Measurements from ENCODE around the gene STAC.

The STAC gene

GRCh38 chr3:36484386-36484785 lies 104.1 kb downstream of the STAC start:
- no peak for ATAC-seq
- TF ChIP-seq ISL1 (CRISPR knock-in tag; IDR thresholded peaks at IDR 0.05): no peak
- no peak for TF ChIP-seq RARB (CRISPR knock-in tag; IDR thresholded peaks at IDR 0.05)
- no peak for TF ChIP-seq TOX (CRISPR knock-in tag; IDR thresholded peaks at IDR 0.05; ENCODE audit: borderline replicate concordance)
- no peak for TF ChIP-seq CSDC2 (CRISPR knock-in tag; IDR thresholded peaks at IDR 0.05)
- TF ChIP-seq SNAI2 (CRISPR knock-in tag; IDR thresholded peaks at IDR 0.05): no peak
- no peak for TF ChIP-seq ZNF565 (CRISPR knock-in tag; conservative IDR thresholded peaks at IDR 0.05; ENCODE audit: low read depth)
- TF ChIP-seq BACH2 (CRISPR knock-in tag; IDR thresholded peaks at IDR 0.05; ENCODE audit: borderline replicate concordance): no peak
- no peak for TF ChIP-seq TCF4 (CRISPR knock-in tag; IDR thresholded peaks at IDR 0.05; ENCODE audit: borderline replicate concordance)
- no peak for TF ChIP-seq GLIS3 (CRISPR knock-in tag; IDR thresholded peaks at IDR 0.05)
- TF ChIP-seq PPARA (CRISPR knock-in tag; IDR thresholded peaks at IDR 0.05; ENCODE audit: borderline replicate concordance): no peak
- TF ChIP-seq PATZ1 (CRISPR knock-in tag; IDR thresholded peaks at IDR 0.05; ENCODE audit: borderline replicate concordance): no peak
- TF ChIP-seq CREB5 (CRISPR knock-in tag; IDR thresholded peaks at IDR 0.05; ENCODE audit: low read depth): no peak
- TF ChIP-seq, protein P1, sequence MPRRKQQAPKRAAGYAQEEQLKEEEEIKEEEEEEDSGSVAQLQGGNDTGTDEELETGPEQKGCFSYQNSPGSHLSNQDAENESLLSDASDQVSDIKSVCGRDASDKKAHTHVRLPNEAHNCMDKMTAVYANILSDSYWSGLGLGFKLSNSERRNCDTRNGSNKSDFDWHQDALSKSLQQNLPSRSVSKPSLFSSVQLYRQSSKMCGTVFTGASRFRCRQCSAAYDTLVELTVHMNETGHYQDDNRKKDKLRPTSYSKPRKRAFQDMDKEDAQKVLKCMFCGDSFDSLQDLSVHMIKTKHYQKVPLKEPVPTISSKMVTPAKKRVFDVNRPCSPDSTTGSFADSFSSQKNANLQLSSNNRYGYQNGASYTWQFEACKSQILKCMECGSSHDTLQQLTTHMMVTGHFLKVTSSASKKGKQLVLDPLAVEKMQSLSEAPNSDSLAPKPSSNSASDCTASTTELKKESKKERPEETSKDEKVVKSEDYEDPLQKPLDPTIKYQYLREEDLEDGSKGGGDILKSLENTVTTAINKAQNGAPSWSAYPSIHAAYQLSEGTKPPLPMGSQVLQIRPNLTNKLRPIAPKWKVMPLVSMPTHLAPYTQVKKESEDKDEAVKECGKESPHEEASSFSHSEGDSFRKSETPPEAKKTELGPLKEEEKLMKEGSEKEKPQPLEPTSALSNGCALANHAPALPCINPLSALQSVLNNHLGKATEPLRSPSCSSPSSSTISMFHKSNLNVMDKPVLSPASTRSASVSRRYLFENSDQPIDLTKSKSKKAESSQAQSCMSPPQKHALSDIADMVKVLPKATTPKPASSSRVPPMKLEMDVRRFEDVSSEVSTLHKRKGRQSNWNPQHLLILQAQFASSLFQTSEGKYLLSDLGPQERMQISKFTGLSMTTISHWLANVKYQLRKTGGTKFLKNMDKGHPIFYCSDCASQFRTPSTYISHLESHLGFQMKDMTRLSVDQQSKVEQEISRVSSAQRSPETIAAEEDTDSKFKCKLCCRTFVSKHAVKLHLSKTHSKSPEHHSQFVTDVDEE (CRISPR knock-in tag; IDR thresholded peaks at IDR 0.05): no peak
- no peak for TF ChIP-seq ZNF70 (CRISPR knock-in tag; IDR thresholded peaks at IDR 0.05)
- TF ChIP-seq ZFP30 (CRISPR knock-in tag; IDR thresholded peaks at IDR 0.05): no peak
- TF ChIP-seq ESRRG (CRISPR knock-in tag; IDR thresholded peaks at IDR 0.05): no peak
- no peak for TF ChIP-seq ZFP3 (CRISPR knock-in tag; IDR thresholded peaks at IDR 0.05)
- TF ChIP-seq CSRNP3 (CRISPR knock-in tag; IDR thresholded peaks at IDR 0.05): no peak
- TF ChIP-seq, protein P2, sequence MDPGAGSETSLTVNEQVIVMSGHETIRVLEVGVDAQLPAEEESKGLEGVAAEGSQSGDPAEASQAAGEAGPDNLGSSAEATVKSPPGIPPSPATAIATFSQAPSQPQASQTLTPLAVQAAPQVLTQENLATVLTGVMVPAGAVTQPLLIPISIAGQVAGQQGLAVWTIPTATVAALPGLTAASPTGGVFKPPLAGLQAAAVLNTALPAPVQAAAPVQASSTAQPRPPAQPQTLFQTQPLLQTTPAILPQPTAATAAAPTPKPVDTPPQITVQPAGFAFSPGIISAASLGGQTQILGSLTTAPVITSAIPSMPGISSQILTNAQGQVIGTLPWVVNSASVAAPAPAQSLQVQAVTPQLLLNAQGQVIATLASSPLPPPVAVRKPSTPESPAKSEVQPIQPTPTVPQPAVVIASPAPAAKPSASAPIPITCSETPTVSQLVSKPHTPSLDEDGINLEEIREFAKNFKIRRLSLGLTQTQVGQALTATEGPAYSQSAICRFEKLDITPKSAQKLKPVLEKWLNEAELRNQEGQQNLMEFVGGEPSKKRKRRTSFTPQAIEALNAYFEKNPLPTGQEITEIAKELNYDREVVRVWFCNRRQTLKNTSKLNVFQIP (CRISPR knock-in tag; IDR thresholded peaks at IDR 0.05; ENCODE audit: borderline replicate concordance, low read depth): no peak

DNA sequence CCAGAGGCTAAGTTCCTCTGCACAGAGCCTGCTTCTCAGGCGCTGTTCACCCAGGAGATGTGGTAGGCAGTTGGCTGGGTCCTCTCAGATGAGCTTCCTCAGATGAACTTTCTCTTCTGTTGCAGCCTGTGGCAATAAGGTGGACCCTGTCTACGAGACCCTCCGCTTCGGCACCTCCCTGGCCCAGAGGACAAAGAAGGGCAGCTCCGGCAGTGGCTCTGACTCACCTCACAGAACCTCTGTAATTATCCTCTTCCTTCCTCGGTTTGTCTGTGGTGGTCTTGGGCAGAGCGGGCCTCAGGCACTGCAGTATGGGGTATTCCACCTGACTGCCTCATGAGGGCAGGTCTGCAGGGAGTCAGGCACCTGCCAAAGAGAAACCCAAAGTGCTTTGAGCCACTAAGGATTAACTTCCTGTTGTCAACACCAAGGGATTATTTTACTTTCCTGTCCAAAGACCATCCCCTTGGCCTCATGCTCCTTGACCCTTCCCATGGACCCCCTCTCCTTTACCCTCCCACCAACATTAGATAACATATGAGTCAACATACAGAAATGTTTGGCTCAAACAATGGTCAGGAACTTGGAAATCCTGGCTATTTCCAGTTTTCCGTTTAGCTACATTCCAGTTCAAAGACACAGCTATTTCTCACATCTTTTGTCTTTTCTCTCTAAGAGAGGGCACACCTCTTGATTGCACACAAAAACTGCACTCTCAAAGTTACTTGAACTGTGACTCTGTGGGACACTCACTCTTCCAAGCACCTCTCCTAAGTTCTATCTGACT lies 105.9 kb downstream of the STAC start:
- no peak for ATAC-seq
- no peak for TF ChIP-seq ISL1 (CRISPR knock-in tag; IDR thresholded peaks at IDR 0.05)

DNA sequence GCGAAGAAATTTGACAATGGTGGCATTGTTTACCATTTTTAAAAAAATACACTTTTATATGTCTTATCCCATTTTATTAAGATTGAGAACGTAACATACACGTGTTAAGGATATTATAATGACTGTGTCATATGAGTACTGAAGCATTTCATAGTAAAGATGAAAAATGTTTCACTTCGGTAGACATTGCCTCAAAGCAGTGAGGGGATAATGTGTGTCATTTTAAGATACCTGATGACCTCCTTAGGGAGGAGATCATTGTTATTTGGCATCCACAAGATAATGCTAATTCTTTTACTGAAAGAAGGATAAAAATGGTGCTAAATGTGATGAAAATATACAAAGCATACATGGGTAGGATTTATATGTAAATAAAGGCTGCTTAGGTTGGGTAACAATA lies 107.3 kb downstream of the STAC start:
- no peak for TF ChIP-seq CSDC2 (CRISPR knock-in tag; IDR thresholded peaks at IDR 0.05)
- no peak for ATAC-seq

All from SK-N-SH treated with all-trans-retinoic acid at 6 μM for 48 hours (cell line).